SK-N-MC (cell line): ENCODE data around the gene MPP1.

Source experiments
- DNase-seq: peaks from one replicate; pipeline ENCODE4 v3.0.0-alpha.2; 2011; ENCODE audit warnings: low read depth, low spot score
- H3K27ac ChIP-seq: fragments of 200-600 bp; sonication (generic); 2 replicates; pipeline ENCODE4 v1.5.1; 2016; ENCODE audit warnings: mixed run types
- H3K36me3 ChIP-seq: fragments of 200-600 bp; sonication (generic); 2 replicates; pipeline ENCODE4 v1.6.1; 2017; ENCODE audit warnings: antibody characterized with exemption, low read length, mixed read lengths; ENCODE audit not compliant: insufficient read depth
- H3K4me3 ChIP-seq: fragments of 200-600 bp; sonication (generic); 2 replicates; pipeline ENCODE4 v1.5.1; 2016
- H3K9ac ChIP-seq: fragments of 200-600 bp; sonication (generic); 2 replicates; pipeline ENCODE4 v1.8.0; 2017; ENCODE audit warnings: mixed run types, mixed read lengths; ENCODE audit not compliant: insufficient read length
- H3K9me3 ChIP-seq: fragments of 200-600 bp; sonication (generic); 2 replicates; pipeline ENCODE4 v1.6.1; 2017; ENCODE audit warnings: low read depth, mild to moderate bottlenecking, antibody characterized with exemption, low read length, moderate library complexity, mixed read lengths
- EZH2 ChIP-seq: fragments of 200-600 bp; sonication (generic); IDR thresholded peaks from one replicate; pipeline ENCODE4 v1.6.1; 2017; ENCODE audit warnings: antibody characterized with exemption
- FOXP2 ChIP-seq: optimal IDR thresholded peaks from 2 replicates; pipeline ENCODE3; 2011; ENCODE audit warnings: mild to moderate bottlenecking, moderate library complexity; ENCODE audit not compliant: insufficient read depth; ENCODE audit errors: extremely low read length, control extremely low read depth
- POLR2AphosphoS5 ChIP-seq: IDR thresholded peaks from 2 replicates; pipeline ENCODE4 v1.6.1; 2012; ENCODE audit warnings: mild to moderate bottlenecking, low read depth, low read length, borderline replicate concordance

Gene MPP1

DNA sequence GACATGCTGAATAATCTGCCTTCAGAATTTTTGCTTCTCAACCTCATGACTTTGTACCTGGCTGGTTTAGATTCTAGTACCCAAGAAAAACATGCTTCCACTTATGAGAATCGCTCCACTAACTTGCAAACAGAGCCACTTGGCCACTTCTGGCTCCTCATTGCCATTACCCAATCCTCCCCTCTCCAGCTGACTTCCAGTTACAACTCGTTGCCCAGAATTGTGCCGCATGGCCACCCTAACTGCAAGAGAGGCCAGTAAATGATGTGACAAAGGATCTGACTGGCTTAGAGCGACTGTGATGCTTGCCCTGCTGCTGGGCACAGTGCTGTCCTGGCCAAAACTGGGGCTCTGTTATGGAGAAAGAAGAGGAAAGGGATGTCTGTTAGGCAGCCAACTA lies 46.6 kb downstream of the MPP1 start:
- DNase-seq: no peak
- Histone ChIP-seq H3K4me3 (no peak overlapping the region), H3K27ac (no peak overlapping the region), H3K9ac (no peak overlapping the region), H3K9me3 (no peaks in the 10 kb centered on the region), H3K36me3 (no peaks in the 10 kb centered on the region)
- TF ChIP-seq EZH2: no peak
- no peak for TF ChIP-seq POLR2AphosphoS5
- TF ChIP-seq FOXP2: no peak

- no peaks in the 10 kb centered on the region for H3K9me3 ChIP-seq
- H3K36me3 ChIP-seq: no peaks in the 10 kb centered on the region
- TF ChIP-seq FOXP2: no peak
- no peak for TF ChIP-seq EZH2
- no peak for TF ChIP-seq POLR2AphosphoS5
- no peak overlapping the region for H3K4me3 ChIP-seq
- H3K27ac ChIP-seq: no peak overlapping the region
- no peak overlapping the region for H3K9ac ChIP-seq
- DNase-seq: no peak
Observed at GRCh38 chrX:154751669-154752271, 53.5 kb downstream of the MPP1 start.

- DNase-seq: no peak
Observed at GRCh38 chrX:154751203-154751668, 54.0 kb downstream of the MPP1 start.

DNA sequence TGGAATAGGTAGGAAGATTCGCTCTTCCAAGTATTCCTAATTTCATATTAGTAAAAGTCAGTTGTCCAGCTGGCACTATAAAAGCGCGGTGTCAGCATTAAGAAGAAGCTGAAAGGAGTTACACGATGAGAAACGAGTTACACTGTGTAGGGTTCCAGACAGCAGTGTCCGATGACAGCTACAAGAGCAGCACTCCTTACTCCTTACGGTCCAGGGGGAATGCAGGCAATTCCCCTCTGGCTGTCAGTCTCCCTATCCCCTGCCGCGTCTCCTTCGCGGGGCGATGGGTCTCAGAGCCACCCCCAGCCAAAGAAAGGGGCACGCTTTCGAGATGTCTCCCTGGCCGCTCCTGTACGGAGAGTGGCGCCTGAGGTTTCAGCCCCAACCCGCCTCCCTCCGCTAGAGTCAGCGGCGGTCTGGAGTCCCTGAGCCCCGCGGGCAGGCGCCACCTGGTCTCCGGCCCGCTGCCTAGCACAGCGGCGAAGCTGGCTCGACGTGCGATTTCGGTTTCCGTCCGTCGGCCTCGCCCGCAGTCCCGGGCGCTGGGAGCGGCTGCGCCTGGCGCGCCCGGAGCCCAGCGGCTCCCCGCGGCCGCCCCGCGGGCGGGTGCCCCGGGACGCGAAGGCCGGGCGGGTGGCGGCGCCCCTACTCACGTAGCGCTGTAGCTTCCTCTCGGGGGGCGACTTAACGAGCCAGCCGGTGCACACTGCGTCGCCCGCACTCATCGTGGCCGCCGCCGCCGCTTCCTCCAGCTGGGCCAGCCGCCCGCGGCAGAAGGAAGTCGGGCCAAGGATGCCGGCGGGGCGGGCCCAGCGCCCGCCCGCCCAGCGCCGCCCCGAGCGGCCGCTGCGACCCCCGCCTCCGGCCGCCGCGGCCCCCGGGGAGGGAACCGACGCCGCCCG lies 54.7 kb downstream of the MPP1 start, which contains the start of gene GAB3:
Gene GAB3 (minus strand): TSS at position 777 of the 902 bp plus-strand sequence. CDS start 52 bp downstream, at position 725.
- Histone ChIP-seq H3K4me3 (peak within 1 kb of the TSS; percentile 75), H3K36me3 (no peaks in the 10 kb centered on the region), H3K27ac (no peak within 1 kb of the TSS), H3K9ac (no peak within 1 kb of the TSS), H3K9me3 (no peaks in the 10 kb centered on the region)
- DNase-seq: no peak
- TF ChIP-seq FOXP2 (no peak), EZH2 (no peak), POLR2AphosphoS5 (no peak)

More at GRCh38 chrX:154751203-154751668, 54.0 kb downstream of the MPP1 start:
- TF ChIP-seq EZH2: no peak
- no peak for TF ChIP-seq FOXP2
- TF ChIP-seq POLR2AphosphoS5: no peak
- Histone ChIP-seq H3K9ac (no peak overlapping the region), H3K4me3 (no peak overlapping the region), H3K36me3 (no peaks in the 10 kb centered on the region), H3K27ac (no peak overlapping the region), H3K9me3 (no peaks in the 10 kb centered on the region)

GRCh38 chrX:154749856-154750255 lies 55.4 kb downstream of the MPP1 start:
- no peak for DNase-seq
- H3K36me3 ChIP-seq: no peaks in the 10 kb centered on the region
- H3K27ac ChIP-seq: no peak overlapping the region
- H3K9ac ChIP-seq: no peak overlapping the region
- H3K9me3 ChIP-seq: no peaks in the 10 kb centered on the region
- TF ChIP-seq POLR2AphosphoS5 (no peak), EZH2 (no peak), FOXP2 (no peak)
- peak overlapping the region; percentile 75 for H3K4me3 ChIP-seq

GRCh38 chrX:154748712-154749339 lies 56.5 kb downstream of the MPP1 start:
- no peak for TF ChIP-seq POLR2AphosphoS5
- H3K27ac ChIP-seq: no peak overlapping the region
- no peak for DNase-seq
- no peaks in the 10 kb centered on the region for H3K9me3 ChIP-seq
- H3K36me3 ChIP-seq: no peaks in the 10 kb centered on the region
- no peak overlapping the region for H3K4me3 ChIP-seq
- no peak overlapping the region for H3K9ac ChIP-seq

- TF ChIP-seq FOXP2 (no peak), POLR2AphosphoS5 (no peak), EZH2 (no peak)
- DNase-seq: no peak
- Histone ChIP-seq H3K4me3 (no peak overlapping the region), H3K9me3 (no peaks in the 10 kb centered on the region), H3K9ac (no peak overlapping the region), H3K36me3 (no peaks in the 10 kb centered on the region), H3K27ac (no peak overlapping the region)
Observed at GRCh38 chrX:154742613-154743012, 62.7 kb downstream of the MPP1 start.

DNA sequence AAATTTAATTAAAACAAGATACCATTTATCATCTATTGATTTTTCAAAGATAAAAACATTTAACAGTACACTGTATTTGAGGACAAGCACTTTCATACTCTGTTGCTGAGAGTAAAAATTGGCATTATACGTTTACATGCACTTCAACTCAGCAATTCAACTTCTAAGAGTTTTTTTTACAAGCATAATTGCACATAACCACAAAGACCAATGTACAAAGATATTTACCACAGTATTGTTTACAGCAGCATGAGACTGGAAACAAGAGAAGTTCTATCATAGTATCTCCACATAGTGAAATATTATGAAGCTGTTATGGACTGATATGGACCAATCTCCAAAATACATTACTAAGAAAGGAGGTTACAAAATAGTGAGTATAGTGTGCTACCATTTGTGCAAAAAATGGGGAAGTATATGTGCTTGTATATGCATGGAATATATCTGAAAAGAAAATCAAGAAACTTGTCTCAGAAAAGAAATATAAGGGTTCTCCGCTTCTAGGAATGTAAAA lies 65.3 kb downstream of the MPP1 start:
- no peak for DNase-seq

More for the DNA sequence above, 65.3 kb downstream of the MPP1 start:
- H3K27ac ChIP-seq: no peak overlapping the region
- no peak overlapping the region for H3K9ac ChIP-seq
- H3K36me3 ChIP-seq: no peaks in the 10 kb centered on the region
- no peak overlapping the region for H3K4me3 ChIP-seq
- H3K9me3 ChIP-seq: no peaks in the 10 kb centered on the region
- TF ChIP-seq EZH2: no peak
- no peak for TF ChIP-seq FOXP2
- TF ChIP-seq POLR2AphosphoS5: no peak
